ENCODE measurements around the gene SDCBP2.

SDCBP2 gene

GRCh38 chr20:1375515-1375914, 46.6 kb upstream of the SDCBP2 start:
- TF ChIP-seq, protein P1, sequence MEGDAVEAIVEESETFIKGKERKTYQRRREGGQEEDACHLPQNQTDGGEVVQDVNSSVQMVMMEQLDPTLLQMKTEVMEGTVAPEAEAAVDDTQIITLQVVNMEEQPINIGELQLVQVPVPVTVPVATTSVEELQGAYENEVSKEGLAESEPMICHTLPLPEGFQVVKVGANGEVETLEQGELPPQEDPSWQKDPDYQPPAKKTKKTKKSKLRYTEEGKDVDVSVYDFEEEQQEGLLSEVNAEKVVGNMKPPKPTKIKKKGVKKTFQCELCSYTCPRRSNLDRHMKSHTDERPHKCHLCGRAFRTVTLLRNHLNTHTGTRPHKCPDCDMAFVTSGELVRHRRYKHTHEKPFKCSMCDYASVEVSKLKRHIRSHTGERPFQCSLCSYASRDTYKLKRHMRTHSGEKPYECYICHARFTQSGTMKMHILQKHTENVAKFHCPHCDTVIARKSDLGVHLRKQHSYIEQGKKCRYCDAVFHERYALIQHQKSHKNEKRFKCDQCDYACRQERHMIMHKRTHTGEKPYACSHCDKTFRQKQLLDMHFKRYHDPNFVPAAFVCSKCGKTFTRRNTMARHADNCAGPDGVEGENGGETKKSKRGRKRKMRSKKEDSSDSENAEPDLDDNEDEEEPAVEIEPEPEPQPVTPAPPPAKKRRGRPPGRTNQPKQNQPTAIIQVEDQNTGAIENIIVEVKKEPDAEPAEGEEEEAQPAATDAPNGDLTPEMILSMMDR (IDR thresholded peaks at IDR 0.05; ENCODE audit: borderline replicate concordance, insufficient read depth, low read depth, low read length): no peak

DNA sequence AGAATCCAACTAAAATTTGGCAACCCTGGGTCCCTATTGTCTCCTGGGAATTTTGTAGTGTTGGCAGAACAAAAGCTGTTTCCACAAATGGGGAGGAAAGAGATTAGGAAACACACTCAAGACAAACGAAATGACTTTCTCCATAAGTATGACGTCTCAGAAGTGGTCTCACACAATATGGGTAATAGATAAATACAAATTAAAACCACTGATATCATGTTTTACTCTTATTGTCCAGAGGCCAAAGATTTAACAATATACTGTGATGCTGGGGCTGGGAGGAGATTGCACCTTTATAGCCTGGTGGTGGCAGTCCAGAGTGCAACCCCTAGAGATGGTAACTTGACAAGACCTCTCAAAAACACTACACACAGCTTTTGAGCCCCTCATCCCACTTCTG, 45.3 kb upstream of the SDCBP2 start:
- TF ChIP-seq, protein P1 (IDR thresholded peaks at IDR 0.05; ENCODE audit: borderline replicate concordance, insufficient read depth, low read depth, low read length): no peak
- no peak overlapping the region for H3K4me3 ChIP-seq (ENCODE audit: low read depth, low read length)

More at GRCh38 chr20:1375515-1375914, 46.6 kb upstream of the SDCBP2 start:
- H3K4me3 ChIP-seq (ENCODE audit: low read depth, low read length): no peak overlapping the region

- H3K4me3 ChIP-seq (ENCODE audit: low read depth, low read length): no peak overlapping the region
- TF ChIP-seq, protein P1 (IDR thresholded peaks at IDR 0.05; ENCODE audit: borderline replicate concordance, insufficient read depth, low read depth, low read length): no peak
Observed at GRCh38 chr20:1373614-1374013, 44.7 kb upstream of the SDCBP2 start.

- TF ChIP-seq, protein P1 (IDR thresholded peaks at IDR 0.05; ENCODE audit: borderline replicate concordance, insufficient read depth, low read depth, low read length): no peak
- no peak overlapping the region for H3K4me3 ChIP-seq (ENCODE audit: low read depth, low read length)
Observed at GRCh38 chr20:1373036-1373435, 44.1 kb upstream of the SDCBP2 start.

GRCh38 chr20:1371830-1372539, 43.0 kb upstream of the SDCBP2 start:
- TF ChIP-seq, protein P1 (IDR thresholded peaks at IDR 0.05; ENCODE audit: borderline replicate concordance, insufficient read depth, low read depth, low read length): no peak

GRCh38 chr20:1371202-1371782, 42.4 kb upstream of the SDCBP2 start:
- no peak overlapping the region for H3K4me3 ChIP-seq (ENCODE audit: low read depth, low read length)
- TF ChIP-seq, protein P1 (IDR thresholded peaks at IDR 0.05; ENCODE audit: borderline replicate concordance, insufficient read depth, low read depth, low read length): no peak

More at GRCh38 chr20:1371830-1372539, 43.0 kb upstream of the SDCBP2 start:
- no peak overlapping the region for H3K4me3 ChIP-seq (ENCODE audit: low read depth, low read length)

All from GM12875 (cell line).